Measurements from ENCODE around the gene LMNA.

LMNA gene

GRCh38 chr1:156072251-156072650 is 42.3 kb upstream of the LMNA start:
- TF ChIP-seq CTCF (conservative IDR thresholded peaks at IDR 0.05) (no peak), ZFX (IDR thresholded peaks at IDR 0.05) (no peak)
- no peak overlapping the region for H3K27ac ChIP-seq

- TF ChIP-seq ZFX (IDR thresholded peaks at IDR 0.05) (no peak), CTCF (conservative IDR thresholded peaks at IDR 0.05) (no peak)
- H3K27ac ChIP-seq = no peak overlapping the region
Measured at GRCh38 chr1:156073110-156073687, 41.3 kb upstream of the LMNA start.

- no peak overlapping the region for H3K27ac ChIP-seq
- no peak for TF ChIP-seq ZFX (IDR thresholded peaks at IDR 0.05)
- TF ChIP-seq CTCF (conservative IDR thresholded peaks at IDR 0.05) = no peak
Measured at GRCh38 chr1:156073740-156074139, 40.8 kb upstream of the LMNA start.

GRCh38 chr1:156074661-156075060 is 39.9 kb upstream of the LMNA start:
- H3K27ac ChIP-seq = no peak overlapping the region
- TF ChIP-seq ZFX (IDR thresholded peaks at IDR 0.05) (no peak), CTCF (conservative IDR thresholded peaks at IDR 0.05) (no peak)

GRCh38 chr1:156075162-156075561 is 39.3 kb upstream of the LMNA start:
- TF ChIP-seq ZFX (IDR thresholded peaks at IDR 0.05) = no peak
- no peak for TF ChIP-seq CTCF (conservative IDR thresholded peaks at IDR 0.05)
- H3K27ac ChIP-seq = no peak overlapping the region

GRCh38 chr1:156075775-156076204 is 38.7 kb upstream of the LMNA start:
- TF ChIP-seq CTCF (conservative IDR thresholded peaks at IDR 0.05) = no peak
- no peak for TF ChIP-seq ZFX (IDR thresholded peaks at IDR 0.05)
- no peak overlapping the region for H3K27ac ChIP-seq

GRCh38 chr1:156076609-156077429 is 37.7 kb upstream of the LMNA start:
- TF ChIP-seq ZFX (IDR thresholded peaks at IDR 0.05) = no peak
- no peak for TF ChIP-seq CTCF (conservative IDR thresholded peaks at IDR 0.05)
- no peak overlapping the region for H3K27ac ChIP-seq

All from C4-2B (cell line).